SHP77 treated with DMSO at 0.1 percent for 48 hours (cell line): ENCODE measurements around the gene ZNF524.
A peak's percentile ranks its signal among the peaks of the same experiment; 100 is the strongest.
"Not testable (repeated sequence)": the region's sequence is repeated elsewhere in the genome, so short reads cannot be mapped to it uniquely, and the experiment has no call there.

ENCODE experiments used
- DNase-seq: peaks from one replicate; lab custom pipeline; 2025; lab: John Stamatoyannopoulos, UW

ZNF524 gene

DNA sequence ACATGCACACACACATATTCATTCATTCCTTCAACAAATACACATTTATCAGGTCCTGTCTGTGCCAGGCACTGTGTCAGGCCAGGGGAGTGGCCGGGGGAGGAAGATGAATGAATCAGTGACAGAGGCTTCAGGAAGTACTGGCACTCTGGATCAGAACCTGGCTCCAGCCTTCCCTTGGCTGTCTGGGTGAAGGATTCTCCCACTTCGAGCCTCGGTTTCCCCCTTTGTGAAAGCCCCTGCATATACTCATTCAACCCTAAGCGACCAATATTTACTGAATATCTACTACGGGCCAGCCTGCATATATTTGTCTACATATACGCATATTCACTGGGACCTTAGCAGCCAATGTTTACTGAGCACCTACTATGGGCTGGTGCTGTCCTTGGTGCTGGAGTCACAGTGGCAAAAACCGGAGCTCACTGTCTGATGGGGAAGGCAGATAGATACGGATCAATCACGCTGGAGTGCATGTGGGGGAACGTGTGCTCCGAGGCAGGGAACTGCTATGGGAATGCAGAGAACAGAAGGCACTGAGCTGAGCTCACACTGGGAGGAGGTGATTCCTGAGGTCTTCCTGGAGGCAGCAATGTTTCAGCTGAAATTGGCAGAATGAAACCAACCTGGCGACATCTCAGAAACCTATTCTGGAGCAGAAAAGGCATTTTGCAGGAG is 18.8 kb upstream of the ZNF524 start:
- DNase-seq = no peak

DNA sequence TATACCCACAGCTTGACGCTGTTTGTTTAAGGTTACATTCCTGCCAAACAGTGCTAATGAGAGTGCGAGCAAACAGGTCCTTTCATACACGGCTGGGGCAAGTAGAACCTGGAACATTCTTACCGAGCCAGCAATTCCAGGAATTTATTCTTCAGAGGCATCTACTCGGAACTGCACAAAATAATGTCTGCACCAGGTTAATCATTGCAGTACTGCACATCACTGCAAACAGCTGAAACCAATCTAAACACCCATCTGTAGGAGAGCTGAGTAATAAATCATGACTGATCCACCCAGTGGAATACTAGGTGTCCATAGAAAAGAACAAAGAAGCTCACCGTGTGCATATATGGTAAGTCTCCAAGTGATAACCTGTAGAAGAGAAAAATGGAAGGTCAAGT is 18.3 kb upstream of the ZNF524 start:
- DNase-seq = no peak

DNA sequence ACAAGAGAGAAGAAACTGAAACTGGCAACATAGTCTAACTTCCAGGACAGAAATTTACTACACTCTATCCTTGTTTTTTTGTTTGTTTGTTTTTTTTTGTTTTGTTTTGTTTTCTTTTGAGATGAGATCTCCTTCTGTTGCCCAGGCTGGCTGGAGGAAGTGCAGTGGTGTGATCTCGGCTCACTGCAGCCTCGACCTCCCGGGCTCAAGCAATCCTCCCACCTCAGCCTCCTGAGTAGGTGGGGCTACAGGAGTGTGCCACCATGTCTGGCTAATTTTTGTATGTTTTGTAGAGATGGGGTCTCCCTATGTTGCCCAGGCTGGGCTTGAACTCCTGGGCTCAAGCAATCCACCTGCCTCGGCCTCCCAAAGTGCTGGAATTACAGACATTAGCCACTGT is 17.8 kb upstream of the ZNF524 start:
- not testable (repeated sequence) for DNase-seq

DNA sequence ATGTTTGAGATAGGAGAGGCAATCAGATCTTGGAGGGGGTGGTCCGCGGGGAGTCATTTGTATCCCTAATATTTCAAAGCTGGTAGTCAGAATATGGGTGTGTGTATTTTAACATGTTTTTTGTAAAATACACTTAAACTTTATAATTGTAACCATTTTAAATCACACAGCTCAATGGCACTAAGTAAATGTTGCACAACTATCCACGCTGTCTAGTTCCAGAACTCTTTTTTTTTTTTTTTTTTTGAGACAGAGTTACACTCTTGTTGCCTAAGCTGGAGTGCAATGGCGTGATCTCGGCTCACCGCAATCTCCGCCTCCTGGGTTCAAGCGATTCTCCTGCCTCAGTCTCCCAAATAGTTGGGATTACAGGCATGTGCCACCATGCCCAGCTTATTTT is 16.2 kb upstream of the ZNF524 start:
- not testable (repeated sequence) for DNase-seq

DNA sequence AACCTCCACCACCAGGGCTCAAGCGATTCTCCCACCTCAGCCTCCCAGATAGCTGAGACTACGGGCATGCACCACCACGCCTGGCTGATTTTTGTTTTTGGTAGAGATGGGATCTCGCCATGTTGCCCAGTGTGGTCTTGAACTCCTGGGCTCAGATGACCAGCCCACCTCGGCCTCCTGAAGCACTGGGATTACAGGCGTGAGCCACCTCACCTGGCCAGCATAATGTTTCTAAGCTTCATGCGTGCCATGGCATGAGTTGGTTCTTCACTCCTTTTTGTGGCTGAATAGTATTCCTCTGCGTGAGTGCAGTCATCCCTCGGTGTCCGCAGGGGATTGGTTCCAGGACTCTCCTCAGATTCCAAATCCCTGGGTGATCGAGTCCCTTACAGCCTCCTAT is 15.2 kb upstream of the ZNF524 start:
- no peak for DNase-seq

DNA sequence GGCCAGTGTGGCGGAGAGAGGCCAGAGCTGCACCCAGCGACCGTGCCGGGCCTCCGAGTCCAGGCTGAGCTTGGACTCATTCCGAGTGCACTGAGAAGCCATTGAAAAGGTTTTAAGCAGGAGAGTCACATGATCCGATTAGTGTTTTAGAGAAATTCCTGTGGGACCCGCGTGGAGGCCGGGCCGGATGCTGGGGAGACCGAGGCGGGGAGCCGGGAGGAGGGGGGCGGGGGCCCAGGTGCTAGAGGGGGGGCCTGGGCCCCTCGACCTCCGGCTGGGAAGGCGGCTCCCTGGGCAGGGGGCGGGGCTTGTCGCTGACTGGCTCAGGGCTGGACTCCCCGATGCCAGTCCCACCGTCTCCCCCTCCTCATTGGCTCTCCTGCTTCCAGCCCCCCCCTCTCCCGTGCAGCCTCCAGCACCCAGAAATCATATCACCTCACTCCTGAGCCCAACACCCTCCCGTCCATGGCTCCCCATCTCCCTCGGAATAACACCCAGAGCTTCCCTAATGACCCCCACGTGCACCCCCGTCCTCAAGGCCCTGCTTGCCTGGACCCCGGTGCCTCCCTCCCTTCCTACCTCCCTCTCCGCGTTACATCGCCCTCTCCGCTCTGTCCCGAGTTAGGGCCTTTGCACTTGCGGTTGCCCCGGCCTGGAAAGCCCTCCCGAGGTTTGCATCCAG is 14.3 kb upstream of the ZNF524 start:
- DNase-seq = peak; percentile 27

DNA sequence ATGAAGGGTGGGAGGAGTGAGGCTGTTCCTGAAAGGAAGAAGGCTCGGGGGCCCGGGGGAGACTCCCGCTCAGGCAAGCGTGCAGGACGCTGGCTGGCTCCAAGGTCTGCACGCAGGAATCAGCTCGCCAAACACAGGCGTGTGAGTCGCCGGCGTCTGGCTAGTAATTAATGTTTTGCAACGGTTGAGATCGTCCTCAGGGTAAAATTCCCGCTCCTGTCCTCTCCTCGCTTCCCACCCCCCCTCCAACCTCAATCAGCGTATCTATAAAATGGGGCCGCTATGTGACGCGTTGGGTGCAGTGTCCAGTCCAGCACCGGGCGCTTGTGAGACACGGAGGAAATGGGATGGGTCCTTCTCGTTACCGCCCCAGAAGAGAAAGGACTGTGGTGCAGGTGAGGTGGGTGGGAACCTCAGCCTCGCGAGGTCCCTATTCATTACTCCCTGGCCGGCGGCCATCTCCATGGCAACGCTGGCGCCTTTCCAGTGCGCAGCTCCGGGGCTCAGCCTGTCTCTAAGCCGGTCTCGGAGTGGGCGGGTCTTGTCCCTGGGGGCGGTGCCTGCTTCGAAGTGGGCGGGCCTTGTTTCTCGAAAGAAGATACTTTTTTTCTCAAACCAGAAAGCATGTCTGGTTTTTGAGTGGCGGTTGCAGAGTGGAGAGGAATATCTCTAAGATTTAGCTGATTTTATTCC is 13.0 kb upstream of the ZNF524 start:
- DNase-seq = peak; percentile 90

DNA sequence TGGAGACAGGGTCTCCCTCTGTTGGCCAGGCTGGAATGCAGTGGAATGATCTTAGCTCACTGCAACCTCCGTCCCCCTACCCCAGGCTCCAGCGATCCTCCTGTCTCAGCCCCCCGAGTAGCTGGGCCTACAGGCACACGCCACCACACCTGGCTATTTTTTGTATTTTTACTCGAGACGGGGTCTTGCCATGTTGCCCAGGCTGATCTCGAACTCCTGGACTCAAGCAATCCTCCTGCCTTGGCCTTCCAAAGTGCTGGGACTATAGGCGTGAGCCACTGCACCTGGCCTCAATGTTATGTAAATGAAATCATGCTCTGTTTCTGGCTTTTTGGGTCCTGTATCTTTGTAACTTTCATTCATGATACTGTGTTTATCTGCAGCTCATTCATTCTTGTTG is 11.3 kb upstream of the ZNF524 start:
- no peak for DNase-seq

DNA sequence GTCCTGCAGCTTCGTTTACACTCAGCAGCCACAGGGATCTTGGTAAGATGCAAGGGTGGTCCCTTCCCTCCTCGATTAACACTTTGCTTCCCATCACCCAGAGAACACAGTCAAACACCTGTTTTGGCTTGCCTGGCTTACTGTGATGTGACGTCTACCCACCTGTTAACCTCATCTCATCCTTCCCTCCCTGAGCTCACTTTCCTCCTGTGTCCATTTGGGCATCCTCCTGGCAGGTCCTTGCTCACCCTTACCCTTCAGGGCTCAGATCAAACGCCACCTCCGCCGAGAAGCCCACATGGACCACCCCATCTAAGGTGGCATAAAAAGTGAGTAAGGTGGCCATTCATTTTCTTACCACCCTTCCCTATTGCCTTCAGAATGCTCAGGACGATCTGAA is 10.0 kb upstream of the ZNF524 start:
- no peak for DNase-seq

DNA sequence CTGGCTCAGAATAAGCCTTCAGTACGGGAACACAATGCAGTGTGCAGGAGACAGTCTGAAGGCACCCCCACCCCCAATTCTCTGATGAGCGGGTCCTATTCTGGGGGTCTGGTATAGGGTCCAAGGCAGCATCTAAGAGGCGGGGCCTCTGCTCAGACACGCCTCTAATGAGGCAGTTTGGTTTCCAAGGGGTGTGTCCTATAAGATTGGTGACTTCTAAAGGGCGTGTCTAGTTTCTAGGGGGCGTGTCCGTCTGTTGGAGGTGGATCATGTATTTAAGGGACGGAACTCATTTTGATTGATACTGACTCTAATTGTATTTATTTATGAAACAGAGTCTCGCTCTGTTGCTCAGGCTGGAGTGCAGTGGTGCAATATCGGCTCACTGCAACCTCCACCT is 9.5 kb upstream of the ZNF524 start:
- DNase-seq = no peak

DNA sequence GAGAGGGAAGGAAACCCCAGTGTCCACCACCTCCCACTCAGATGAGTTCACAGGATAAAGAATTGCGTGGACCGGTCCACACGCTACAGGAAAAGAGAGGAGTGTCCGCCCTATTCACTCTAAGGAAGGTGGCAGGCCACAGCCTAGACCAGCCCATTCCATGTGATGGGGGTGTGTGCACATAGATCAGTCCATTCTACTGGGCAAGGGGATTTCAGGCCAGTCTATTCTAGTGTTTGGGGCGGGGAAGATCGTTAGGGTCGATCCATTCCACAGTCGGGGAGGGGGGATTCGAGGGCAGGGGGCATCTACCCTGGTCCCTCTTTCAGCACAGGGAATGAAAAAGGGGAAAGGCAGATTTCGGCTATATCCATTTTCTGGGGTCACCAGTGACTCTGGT is 8.5 kb upstream of the ZNF524 start:
- no peak for DNase-seq

DNA sequence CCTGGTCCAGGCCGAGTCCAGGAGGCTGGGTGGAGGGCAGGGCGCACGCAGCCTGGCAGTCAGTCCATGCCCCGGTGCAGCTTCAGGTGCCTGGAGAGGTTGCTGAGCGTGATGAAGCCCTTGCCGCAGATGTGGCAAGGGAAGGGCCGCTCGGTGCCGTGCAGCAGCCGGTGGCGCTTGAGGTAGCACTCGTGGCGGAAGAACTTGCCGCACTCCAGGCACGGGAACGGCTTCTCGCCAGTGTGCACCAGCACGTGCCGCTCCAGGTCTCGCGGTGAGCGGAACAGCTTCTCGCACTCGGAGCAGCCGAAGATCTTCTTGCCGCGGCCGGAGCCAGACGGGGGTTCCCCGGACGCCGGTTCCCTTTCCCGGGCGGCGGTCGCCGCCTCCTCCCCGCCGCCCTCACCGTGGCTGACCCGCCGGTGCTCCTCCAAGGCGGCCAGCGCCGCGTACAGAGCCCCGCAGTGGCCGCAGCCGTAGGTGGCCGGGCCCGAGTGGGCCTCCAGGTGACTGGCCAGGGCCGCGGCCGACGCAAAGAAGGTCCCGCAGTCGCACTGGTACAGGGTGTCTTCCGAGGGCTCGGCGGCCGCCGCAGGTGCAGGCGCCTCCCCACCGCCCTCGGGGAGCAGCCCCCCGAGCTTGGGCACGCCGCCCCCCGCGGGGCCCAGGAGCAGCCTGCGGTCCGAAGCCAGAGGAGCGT is 7.5 kb upstream of the ZNF524 start:
- DNase-seq = no peak

DNA sequence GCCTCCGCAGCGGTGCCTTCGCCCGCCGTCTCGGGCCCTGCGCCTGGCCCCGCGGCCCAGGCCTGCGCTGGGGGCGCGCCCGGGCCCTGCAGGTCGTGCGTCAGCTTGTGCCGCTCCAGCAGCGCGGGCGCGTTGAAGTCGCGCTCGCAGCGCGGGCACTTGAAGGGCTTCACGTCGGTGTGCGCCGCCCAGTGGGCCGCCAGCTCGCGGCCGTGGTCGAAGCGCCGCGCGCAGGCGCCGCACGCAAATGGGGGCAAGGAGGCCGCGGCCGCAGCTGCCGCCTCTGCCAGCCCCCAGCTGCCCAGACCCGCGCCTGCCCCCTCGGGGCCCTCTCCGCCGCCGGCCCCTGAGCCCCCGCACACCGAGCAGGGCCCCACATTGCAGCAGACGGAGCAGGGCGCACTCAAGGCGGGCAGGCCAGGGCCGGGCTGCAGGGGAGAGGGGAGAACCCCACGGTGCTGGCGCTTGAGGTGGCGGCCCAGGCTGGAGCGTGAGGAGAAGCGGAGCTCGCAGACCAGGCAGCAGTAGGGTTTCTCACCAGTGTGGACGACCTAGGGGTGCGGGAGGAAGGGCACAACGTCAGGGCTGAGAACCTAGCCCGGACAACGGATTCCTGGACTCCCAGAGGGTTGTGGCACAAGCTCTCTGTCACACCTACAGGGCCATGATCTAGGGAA is 6.9 kb upstream of the ZNF524 start:
- DNase-seq = no peak

DNA sequence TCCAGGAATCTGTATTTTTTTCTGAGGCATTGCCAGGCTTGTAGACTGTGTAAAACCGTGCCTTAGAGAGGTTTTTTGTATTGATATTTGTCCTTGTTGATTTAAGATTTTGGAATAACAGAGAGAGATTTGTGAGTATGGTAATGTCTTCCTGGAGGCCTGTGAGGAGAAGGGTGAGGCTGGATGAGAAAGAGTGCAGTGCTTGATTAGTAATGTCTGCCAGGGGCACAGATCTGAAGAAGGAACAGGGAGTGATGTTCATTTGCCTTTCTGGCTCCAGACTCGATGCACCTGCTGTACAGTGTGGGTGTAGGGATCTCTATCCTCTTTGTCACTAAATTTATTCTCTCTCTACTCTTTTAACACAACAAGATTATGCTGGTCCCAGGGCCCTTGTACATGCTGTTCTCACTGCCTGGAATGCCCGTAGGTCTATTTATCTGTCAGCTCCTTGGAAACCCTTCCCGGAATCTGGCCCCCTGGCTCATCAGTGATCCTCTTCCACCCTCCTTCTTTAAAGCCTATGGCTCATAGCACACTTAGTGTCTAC is 5.0 kb upstream of the ZNF524 start:
- no peak for DNase-seq

DNA sequence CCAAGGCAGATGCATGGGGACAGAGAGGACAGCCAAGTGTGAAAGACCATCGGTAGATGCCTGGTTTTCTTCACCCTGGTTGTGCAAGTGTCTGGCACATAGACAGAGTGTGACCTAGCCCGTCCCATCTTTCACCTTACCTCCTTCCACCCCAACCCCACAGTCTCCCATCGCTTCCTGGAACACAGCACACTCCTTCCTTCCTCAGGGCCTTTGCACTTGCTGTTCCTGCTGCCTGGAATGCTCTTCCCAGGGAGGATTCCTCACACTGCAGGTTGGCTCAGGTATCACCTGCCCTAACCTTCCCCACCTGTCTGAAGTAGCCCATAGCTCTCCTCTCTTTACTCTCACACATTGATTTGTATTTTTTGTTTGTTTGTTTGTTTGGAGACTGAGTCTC is 3.8 kb upstream of the ZNF524 start:
- DNase-seq = no peak

DNA sequence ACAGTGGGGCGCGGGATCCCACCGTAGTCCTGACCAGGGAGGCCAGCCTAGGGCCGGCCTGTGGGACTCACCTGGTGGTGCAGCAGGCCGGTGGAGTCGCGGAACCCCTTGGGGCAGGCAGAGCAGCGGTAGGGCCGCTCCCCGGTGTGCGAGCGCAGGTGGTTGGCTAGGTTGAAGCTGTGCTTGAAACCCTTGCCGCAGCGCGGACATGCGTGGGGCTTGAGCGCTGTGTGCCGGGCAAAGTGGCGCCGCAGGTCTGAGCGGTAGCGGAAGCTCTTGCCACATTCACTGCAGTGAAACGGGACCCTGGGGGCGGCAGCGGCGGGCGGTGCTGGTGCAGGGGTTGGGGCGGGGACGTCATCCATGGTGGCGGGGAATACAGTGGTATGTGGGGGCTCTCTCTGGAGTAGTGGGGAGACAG is 2.6 kb upstream of the ZNF524 start:
- DNase-seq = no peak

DNA sequence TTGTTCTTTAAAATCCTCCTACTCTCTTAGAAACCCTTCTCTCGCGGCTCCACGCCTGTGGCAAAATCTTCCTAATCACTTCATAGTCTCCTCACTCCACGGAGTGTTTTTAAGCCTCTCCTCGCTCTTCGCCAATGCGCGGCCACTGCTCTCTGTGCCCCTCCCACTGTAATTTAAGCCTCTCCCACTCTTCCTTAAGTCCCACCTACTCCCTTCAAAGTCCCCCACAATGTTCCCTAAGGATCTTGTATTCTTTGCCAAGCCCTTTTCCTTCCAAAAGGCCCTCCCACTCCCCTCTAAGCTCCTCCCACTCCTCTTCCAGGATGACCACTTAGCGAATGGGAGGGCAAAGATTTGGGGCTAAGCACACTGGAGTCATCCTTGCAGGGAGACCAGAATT is 2.1 kb upstream of the ZNF524 start:
- no peak for DNase-seq

DNA sequence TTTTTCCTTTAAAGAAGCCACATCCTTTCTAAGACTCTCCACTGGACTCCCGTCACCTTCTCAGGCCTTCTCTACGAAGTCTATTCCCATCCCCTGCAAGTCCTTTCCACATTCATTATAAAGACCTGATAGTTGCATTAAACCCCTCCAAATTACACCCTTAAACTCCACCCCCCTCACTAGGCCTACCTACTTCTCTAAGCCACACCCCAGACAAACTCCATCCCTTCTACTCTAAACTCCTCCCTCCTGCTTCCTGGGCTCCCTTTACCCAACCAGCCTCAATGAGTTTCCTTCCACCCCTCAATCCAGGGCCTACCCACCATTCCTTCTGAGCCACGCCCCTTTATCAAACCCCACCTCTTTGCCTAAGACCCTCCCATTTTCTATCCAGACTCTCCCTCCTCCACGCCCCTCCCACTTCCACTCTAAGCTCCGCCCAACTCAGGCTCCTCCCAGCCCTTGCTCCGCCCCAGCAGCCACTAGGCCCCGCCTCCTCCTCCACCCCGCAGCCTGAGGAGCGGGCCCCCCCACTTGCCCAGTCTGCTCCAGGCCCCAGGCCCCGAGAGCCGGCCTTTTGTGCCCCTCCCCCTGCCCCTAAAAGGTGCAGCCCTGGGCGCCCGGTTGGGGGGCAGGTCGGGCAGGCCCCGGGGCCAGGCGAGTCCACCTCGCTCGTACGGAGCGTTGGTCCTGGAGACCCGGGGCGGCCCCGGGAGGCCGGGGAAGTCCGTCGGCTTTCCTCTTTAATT is 1.2 kb upstream of the ZNF524 start:
- DNase-seq = peak; percentile 93

DNA sequence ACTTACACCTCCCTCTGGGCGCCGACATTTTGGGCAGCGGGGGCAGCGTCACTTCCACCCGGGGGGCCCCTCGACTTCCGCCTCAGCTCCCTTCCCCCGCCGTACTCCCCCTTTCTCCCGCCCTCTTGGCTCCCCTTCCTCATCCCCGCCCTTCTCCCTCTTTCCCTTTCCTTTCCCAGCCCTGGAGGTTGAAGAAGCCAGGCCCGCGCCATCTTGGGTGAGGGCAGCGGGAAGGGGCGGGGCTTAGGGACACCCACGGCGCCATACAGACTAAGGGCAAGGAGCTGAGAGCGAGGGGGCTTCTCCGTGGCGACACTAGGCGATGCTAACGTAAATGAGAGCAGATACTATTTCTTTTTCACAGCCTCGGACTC is 633 bp upstream of the ZNF524 start, which contains the start of gene FIZ1:
Gene FIZ1, minus strand, starts transcription at position 50 of the 374 bp plus-strand sequence. CDS start 1,652 bp downstream, outside the sequence.
- peak; percentile 89 for DNase-seq

DNA sequence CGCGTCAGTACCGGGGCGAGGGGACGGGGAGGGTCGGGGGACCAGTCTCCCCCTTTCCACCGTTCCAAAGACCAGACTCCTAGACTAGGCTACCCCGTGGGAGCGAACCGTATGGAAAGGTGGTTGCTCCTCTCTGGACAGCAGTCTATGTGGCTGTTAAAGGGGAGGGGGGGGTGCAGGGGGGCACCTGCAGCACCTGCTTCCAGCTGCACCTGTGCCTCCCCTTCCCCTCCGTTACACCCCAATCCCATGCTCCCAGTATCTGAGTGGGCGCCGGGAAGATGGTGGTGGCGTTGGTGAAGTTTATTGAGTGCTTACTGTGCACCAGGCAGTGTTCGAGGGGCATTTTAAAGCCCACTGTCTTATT is 557 bp downstream of the ZNF524 start:
- no peak for DNase-seq

DNA sequence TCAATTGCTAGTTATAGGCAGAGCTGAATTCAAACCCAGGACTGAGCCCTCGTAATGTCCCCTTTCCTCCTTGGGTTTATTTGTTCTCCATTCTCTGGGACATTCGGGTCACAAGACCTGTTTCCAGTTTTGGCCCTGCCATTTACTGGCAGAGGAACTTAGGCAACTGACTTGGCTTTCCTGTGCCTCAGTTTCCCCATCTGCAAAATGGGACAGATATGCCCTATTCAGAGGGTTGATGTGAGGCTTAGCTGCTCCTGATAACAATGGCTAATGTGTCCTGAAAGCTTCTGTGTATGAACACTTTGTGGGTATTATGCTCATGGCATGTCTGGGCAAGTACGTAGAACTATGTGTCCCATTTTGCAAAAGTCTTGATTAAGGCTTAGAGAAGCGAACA is 996 bp downstream of the ZNF524 start:
- no peak for DNase-seq
